GM19467 (cell line): ENCODE results near the gene MYL6B.
A peak's percentile ranks its signal among the peaks of the same experiment; 100 is the strongest.
"Not testable (repeated sequence)": the region's sequence is repeated elsewhere in the genome, so short reads cannot be mapped to it uniquely, and the experiment has no call there.

Source experiments
- ATAC-seq: cut with Tn5 transposase; IDR thresholded peaks from one replicate; pipeline ENCODE4 v1.9.1; 2021; ENCODE audit warnings: mild to moderate bottlenecking, moderate library complexity; ENCODE audit not compliant: unreplicated experiment

Gene MYL6B

DNA sequence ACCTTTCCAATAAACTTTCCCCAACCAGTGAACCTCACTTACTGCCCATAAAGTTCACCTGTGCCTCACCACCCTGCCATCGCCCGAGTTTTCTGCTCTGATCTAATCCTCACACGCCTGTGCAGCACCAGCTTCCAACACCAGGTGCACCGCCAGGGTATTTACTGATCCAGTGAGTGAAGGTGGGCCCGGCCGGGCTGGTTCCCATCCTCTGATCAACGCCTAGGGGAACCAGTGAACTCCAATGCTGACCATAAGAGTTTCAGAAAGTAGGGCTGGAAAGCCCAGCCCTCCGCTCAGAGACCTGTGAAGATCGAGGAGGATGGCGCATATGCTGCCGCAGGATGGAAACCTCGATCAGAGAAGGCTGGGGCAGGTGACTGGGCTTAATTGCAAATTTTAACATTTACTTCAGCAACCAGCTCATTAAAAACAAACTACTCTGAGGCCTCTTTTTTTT is 685 bp upstream of the MYL6B start:
- ATAC-seq = peak; percentile 51

DNA sequence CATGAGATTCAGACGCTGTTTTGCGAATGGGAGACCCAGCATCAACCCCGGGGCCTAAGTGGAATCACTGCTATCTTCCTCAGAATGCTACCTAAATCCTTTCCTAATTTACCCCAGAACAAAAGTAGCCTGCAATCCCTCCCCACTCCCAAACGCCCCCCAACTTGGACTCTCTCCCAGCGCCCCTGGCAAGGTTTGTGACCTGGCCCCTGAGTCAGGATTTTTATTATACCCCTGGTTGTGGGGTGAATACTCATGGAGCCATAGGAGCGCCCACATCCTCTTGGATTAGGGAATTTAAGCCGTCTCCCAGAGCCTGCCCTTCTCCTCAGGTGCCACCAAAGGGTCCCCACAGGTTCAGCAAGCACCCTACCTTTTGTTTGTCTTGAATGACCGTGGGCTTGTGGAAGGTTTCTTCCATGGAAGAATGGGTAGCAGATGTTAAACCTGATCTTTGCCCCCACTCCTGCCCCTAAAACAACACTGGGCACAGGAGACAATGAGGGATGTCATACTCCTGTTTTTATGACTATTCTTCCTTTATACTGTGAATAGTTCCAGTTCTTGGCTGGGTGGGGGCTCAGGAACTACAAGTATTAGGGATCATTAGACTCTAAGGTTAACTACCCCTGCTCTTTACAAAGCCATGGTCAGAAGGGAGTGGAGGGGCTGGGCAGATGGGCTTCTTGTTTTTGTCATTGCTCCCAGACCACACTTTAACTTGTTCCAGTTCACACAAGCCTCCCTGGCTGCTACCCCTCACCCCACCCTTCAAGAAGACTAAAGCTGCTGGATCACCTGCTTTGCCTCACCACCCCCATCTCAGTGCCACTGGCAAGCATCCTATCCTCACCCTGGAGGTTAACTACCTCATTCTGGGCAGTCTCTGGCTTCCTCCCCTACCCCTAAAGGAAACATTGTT is 630 bp downstream of the MYL6B start:
- no peak for ATAC-seq

DNA sequence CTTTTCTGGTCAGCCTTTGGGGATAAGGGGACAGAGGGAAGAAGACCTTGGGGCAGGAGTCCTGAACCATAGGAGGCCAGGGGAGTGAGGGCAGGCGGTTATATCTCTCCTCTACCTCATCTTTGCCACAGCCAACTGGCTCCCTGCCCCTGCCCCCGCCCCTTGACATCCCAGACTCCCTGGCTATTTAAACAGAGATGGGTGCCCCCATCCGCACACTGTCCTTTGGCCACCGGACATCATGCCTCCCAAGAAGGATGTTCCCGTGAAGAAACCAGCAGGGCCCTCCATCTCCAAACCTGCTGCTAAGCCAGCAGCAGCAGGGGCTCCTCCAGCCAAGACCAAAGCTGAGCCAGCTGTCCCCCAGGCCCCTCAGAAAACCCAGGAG is 1.3 kb downstream of the MYL6B start:
- ATAC-seq = no peak

DNA sequence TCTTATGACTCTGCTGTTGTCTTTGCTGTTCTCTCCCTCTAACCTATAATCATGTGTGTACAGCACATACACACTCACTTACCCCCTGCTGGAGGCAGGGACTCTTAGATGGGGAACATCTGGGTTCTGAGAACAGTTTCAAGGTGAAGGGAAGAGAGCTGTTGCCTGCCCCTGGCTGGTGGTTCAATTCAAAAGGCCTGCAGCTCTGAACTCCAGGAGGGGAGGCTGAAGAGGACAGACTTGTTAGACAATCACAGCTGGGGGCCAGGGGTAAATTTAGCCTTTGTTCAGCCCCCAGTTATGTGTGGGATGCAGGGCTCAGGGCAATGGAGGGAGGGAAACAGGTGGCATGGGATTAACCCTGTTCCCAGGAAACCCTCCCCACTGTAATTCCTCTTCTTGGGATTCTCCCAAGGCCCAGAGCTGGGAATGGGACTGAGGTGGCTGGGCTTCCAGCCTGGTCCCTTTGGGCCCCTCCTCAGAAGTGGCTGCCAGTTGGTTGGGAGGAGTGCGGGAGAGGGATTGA is 1.9 kb downstream of the MYL6B start:
- no peak for ATAC-seq

DNA sequence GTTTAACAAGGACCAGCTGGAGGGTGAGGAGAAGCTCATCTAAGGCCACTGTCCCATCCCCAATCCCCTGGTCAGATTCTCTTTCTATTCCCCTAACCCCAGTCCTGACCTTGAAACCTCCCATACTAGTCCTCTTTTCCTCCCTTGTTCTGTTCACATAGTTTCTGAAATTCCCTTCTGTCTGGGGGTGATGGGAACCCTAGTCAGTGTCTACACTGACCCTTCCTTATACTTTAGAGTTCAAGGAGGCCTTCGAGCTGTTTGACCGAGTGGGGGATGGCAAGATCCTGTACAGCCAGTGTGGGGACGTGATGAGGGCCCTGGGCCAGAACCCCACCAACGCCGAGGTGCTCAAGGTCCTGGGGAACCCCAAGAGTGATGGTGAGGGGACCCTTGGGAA is 2.4 kb downstream of the MYL6B start:
- no peak for ATAC-seq

DNA sequence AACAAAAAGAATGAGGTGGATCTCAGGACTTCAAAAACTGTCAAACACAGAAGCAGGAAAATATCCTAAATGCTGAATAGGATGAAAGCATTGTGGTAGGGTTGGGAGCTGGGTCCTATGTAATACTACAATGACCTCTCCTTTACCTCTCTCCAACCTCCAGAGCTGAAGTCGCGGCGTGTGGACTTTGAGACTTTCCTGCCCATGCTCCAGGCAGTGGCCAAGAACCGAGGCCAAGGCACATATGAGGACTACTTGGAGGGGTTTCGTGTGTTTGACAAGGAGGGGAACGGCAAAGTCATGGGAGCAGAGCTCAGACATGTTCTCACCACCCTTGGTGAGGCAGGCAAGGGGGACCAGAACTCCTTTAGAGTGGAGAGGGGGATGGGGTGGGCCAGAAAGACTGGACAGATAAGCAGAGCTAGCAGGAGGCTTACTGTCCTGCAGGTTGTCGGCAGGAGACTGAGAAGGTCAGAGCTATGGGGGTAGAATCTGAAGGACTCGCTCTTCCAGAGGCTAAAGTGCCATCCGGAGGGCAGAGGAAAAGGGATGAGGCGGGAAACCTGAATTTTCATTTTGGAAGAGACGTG is 3.0 kb downstream of the MYL6B start:
- ATAC-seq = no peak

DNA sequence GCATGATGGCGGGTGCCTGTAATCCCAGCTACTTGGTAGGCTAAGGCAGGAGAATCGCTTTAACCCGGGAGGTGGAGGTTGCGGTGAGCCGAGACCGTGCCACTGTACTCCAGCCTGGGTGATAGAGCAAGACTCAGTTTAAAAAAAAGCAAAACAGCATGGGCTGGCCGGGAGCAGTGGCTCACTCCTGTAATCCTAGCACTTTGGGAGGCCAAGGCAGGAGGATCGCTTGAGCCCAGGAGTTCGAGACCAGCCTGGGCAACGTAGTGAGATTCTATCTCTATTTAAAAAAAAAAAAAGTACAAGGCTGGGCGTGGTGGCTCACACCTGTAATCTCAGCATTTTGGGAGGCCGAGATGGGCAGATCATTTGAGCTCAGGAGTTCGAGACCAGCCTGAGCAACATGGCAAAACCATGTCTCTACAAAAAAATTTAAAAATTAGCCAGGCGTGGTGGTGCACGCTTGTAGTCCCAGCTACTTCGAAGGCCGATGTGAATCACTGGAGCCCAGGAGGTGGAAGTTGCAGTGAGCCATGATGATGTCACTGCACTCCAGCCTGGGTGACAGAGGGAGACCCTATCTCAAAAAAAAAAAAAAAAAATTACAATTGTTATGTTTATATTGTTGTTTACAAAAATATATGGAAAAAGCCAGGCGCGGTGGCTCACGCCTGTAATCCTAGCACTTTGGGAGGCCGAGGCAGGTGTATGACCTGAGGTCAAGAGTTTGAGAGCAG is 4.2 kb downstream of the MYL6B start:
- ATAC-seq = not testable (repeated sequence)

DNA sequence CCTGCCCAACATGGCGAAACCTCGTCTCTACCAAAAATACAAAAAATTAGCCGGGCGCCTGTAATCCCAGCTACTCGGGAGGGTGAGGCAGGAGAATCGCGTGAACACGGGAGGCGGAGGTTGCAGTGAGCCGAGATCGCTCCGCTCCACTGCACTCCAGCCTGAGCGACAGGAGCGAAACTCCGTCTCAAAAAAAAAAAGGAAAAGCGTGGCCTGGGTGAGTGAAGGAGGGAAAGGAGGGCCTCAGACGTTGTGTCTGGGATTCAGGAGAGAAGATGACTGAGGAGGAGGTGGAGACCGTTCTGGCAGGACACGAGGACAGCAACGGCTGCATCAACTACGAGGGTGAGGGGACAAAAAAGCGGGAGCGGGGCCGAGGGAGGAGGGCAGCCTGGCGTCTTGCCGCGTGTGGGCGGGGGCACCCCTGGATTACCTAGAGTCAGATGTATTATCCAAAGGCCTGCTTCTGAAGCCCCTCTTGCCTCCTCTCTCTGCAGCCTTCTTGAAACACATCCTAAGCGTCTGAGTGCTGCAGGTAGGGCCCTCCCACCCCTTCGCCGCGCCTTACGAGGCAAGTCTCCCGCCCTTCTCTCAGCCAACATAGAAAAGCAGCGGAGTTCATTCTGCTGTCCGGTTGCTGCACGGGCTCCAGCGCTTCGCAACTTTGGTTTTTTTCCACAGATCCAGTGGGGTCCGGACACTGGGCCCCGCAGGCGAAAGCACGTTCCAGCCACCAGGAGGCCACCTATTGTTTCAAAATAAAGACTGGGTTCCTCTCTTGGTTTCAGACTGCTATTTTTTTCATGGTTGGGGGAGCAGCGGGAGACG is 5.0 kb downstream of the MYL6B start:
- peak; percentile 22 for ATAC-seq

DNA sequence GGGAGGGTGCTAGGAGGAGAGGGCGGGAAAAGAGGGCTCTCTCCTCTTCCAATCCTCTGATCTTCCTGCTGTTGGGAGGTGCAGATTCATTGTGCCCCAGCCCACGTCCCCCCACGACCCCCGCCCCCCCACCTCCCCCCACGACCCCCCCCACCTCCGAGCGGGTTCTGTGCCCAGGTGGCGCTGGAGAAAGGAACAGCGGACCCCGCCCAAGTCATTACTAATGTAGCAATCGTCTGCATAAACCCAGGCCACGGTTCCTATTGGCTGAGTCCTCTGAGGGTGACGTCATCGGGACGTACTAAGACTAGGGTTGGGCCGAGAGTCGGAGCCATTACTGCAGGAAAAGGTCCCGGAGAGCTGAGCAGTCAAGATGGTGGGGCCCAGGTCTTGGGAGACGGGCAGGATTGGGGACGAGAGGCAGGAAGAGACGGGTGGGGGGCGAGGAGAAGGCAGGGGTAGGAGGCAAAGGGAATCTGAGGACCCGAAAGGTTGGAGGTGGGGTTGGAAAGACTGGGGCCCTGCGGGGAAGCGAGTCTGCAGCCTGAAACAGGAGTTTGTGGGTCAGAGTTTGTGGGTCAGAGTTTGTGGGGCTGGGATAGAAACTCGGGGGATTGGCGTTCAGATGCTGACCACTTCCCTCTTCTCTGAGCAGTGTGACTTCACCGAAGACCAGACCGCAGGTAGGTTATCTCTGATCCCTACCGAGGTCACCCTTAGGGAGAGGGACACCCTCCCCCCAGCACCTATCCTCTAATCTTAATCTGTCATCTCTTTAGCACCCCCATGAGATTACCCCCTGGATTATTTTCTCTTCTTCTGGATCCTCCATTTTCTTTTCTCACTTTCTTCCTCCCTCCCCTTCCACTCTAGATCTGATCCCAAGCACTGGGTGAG is 5.9 kb downstream of the MYL6B start, which contains the start of gene MYL6:
MYL6 (plus strand) TSS at position 331 of the 897 bp plus-strand sequence; CDS start at position 374, 43 bp downstream.
- ATAC-seq = peak; percentile 71

DNA sequence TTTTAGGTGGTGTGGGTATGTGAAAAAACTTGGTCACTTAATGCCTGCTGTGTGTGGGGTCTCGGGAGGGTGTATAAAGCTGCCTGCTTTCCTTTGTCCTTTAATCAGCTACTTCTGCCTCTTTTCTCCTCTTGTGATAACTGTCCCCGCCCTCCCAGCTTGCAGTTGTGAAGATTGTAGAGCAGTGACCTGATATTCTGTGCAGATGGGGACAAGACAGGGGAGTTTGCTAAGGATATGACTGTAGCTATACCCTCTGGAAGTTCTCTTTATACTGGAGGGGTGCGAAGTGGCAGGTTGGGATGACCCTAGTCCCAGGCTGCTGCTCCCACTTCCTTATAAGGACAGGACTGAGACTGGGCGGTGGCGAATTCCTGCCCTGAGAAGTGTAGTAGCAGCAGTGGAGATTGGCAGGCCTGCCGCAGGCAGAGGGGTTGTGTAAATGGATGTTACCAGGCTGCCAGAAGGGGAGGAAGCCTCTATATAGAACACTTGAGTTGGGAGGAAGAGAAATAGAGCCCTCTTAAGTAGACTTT is 6.6 kb downstream of the MYL6B start:
- no peak for ATAC-seq

DNA sequence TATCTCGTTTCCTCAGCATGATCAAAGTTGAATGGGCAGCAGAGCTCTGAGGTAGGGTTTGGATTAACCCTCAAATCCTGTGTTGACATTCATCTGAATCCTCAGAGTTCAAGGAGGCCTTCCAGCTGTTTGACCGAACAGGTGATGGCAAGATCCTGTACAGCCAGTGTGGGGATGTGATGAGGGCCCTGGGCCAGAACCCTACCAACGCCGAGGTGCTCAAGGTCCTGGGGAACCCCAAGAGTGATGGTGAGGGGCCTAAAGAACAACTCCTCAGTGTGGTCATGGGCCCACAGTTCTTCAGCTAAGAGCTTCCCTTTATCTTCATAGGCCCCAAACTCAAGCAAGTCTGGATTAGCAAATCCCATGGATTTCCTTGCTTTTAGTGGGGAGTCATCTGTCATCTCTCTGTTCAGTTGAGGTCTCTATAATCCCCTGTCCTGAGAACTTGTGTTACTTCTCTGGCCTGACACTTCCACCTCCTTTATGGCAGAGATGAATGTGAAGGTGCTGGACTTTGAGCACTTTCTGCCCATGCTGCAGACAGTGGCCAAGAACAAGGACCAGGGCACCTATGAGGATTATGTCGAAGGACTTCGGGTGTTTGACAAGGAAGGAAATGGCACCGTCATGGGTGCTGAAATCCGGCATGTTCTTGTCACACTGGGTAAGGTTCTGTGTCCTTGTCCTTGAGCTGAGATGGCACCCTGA is 7.2 kb downstream of the MYL6B start:
- ATAC-seq = no peak

DNA sequence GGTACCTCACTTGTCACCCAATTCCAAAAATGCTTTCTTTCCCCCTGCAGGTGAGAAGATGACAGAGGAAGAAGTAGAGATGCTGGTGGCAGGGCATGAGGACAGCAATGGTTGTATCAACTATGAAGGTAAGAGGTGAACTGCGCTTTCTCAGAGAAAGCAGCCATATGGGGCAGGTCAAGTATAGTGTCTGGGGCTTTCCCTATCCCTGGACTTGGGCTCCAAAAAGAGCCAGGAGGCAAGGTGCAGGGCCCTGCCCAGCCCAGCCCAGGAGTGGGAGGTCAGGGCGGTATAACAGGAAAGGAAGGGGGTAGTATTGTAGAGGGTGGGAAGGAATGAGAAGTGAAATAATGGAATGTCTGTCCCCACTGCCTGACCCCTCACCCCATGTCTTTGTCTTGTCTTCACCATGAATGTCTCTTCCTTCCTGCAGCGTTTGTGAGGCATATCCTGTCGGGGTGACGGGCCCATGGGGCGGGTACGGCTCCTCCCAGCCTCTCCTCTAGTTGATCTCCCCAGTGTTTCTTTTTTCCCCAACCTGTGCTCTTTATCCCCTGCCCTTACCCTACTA is 7.9 kb downstream of the MYL6B start:
- ATAC-seq = no peak

DNA sequence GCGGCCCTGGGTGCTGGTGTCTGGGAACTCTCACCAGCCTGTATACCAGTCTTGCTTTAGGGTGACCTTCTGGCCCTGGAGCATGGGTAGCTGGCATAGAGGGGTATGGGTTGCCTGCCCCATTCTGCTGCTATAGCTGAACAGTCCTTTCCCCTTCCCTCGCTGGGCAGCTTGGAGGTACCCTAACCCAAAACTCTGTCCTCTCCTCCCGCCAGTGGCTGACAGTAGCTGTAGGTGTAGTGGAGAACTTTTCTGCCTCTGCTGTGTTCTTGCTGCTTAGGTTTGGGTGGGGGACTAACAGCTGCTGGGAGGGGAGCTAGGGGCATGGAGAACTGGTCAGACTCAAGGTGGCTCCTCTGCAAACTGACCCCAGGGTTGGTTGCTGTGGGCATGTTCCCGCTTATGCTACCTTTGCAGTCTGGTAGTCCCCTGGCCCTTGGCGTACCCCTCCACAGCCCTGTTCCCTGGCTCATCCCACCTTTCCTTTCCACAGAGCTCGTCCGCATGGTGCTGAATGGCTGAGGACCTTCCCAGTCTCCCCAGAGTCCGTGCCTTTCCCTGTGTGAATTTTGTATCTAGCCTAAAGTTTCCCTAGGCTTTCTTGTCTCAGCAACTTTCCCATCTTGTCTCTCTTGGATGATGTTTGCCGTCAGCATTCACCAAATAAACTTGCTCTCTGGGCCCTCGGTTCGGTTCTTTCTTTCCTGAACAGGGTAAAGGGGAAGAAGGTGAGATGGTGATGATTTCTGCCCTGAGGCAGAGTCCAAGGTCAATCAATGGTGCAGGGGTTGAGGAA is 8.7 kb downstream of the MYL6B start:
- no peak for ATAC-seq

DNA sequence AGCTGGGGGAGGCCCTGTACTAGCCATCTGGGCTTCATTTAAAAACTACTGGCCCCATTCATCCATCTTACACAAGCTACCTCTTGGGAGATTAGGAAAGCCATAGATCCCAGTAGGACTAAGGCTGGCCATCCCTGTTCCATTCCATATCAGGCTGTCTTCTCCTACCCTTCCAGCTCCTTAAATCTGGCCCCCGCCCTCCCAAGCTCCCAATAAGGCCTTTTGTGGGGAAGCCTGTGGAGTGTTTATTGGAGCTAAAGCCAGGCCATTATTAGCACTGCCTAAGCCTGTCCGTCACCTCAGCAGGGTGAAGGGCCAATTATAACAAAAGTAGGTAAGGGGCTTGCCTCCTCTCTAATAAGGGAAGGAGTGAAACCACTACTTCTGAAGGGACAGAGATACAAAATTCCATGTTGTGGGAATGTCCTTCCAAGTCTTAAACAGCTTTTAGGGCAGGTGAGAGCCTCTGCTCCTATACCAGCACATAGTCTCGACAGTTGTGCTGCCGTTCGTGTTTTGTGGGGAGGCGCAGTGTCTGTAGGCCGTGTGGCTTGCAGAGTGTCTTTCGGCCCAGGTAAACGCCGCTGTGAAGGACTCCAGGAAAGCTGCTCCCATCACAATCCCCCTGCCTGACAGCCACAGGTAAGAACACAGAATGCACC is 9.4 kb downstream of the MYL6B start:
- ATAC-seq = no peak

DNA sequence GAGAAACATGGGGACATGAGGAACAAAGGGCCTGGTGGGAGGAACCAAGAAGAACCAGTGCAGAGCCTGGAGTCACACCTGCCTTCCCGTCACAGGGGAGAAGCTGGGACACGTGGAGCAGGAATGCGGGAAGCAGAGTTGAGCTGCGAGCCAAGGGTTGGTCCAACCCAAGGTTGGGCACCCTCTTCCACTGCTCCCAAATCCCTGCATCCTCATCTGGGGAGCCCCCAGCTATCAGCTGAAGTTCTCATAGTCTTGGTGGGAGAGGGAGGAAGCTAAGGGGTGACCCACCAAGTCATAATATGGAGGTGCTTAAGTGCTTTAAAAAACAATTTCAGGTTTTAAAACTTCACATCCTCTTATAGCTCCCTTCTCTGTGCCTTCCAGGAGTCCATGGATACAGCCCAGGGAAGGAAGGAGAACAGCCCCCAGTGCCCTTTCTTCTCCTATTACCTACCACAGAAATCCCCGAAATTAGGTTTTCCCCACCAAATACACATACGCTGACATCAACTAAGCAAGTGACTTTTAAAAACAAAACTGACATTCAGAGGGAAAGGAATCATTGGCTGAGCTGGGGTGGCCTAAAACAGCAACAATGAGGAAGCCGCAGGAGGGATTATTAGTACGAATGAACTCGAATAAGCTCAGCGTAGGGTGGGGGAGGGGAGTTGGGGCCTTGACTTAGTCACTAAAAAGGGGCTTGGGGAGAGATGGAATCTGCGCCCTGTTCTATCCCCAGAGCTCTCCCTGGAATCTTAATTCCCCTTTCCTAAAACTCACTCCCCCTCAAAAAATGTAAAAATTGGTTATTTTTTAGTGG is 10.3 kb downstream of the MYL6B start:
- no peak for ATAC-seq
